Measurements from ENCODE around the gene CCDC187. TPM values are rescaled to one million over a fixed set of nuclear protein-coding genes. Genes with fewer than 3 reads are reported as not detected.

Gene CCDC187
- total RNA-seq, 2 donors from 2014 or later: 1.3 to 2.3 TPM

GRCh38 chr9:136331030-136331429, 27.1 kb upstream of the CCDC187 start:
- no peak for ATAC-seq
- WGBS, 2 donors: 83 to 90% methylated on average over 2 to 15 of the region's 15 CpGs
- no peak for TF ChIP-seq POLR2A (IDR thresholded peaks at IDR 0.05)
- H3K36me3 ChIP-seq (replicated peaks in 1 of 2; ENCODE audit: insufficient read depth in 1 of 2, low read depth in 2 of 2): no peaks in the 10 kb centered on the region
- H3K4me1 ChIP-seq: peaks cover 13% of the 10 kb centered on the region
- intact Hi-C loops (cut with DNase I): loop anchor here (5.0 kb wide), 1 partner anchor 36 kb away; no protein-coding TSS in a partner anchor
- H3K9me3 ChIP-seq: no peaks in the 10 kb centered on the region
- DNase-seq: no peak
- no peak overlapping the region for H3K4me3 ChIP-seq
- H3K27ac ChIP-seq: no peak overlapping the region
- no peaks in the 10 kb centered on the region for H3K27me3 ChIP-seq

- H3K4me1 ChIP-seq: peaks cover 13% of the 10 kb centered on the region
- H3K27ac ChIP-seq: no peak overlapping the region
- intact Hi-C loops (cut with DNase I): loop anchor here (5.0 kb wide), 1 partner anchor 37 kb away; no protein-coding TSS in a partner anchor
- TF ChIP-seq POLR2A (IDR thresholded peaks at IDR 0.05): no peak
- TF ChIP-seq, protein P1, sequence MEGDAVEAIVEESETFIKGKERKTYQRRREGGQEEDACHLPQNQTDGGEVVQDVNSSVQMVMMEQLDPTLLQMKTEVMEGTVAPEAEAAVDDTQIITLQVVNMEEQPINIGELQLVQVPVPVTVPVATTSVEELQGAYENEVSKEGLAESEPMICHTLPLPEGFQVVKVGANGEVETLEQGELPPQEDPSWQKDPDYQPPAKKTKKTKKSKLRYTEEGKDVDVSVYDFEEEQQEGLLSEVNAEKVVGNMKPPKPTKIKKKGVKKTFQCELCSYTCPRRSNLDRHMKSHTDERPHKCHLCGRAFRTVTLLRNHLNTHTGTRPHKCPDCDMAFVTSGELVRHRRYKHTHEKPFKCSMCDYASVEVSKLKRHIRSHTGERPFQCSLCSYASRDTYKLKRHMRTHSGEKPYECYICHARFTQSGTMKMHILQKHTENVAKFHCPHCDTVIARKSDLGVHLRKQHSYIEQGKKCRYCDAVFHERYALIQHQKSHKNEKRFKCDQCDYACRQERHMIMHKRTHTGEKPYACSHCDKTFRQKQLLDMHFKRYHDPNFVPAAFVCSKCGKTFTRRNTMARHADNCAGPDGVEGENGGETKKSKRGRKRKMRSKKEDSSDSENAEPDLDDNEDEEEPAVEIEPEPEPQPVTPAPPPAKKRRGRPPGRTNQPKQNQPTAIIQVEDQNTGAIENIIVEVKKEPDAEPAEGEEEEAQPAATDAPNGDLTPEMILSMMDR (IDR thresholded peaks at IDR 0.05): no peak
- H3K9me3 ChIP-seq: no peaks in the 10 kb centered on the region
- ATAC-seq (no peak), DNase-seq (no peak)
- no peaks in the 10 kb centered on the region for H3K36me3 ChIP-seq (replicated peaks in 1 of 2; ENCODE audit: insufficient read depth in 1 of 2, low read depth in 2 of 2)
- no peak overlapping the region for H3K4me3 ChIP-seq
- H3K27me3 ChIP-seq: no peaks in the 10 kb centered on the region
- 77 to 88% methylated on average over 12 to 14 of the region's 14 CpGs for WGBS, 2 donors
These were observed 26.6 kb upstream of the CCDC187 start for GRCh38 chr9:136330406-136330990.

GRCh38 chr9:136329636-136330405, 25.9 kb upstream of the CCDC187 start:
- DNase-seq (no peak), ATAC-seq (no peak)
- H3K4me1 ChIP-seq: peaks cover 13% of the 10 kb centered on the region
- no peak overlapping the region for H3K27ac ChIP-seq
- intact Hi-C loops (cut with DNase I): loop anchor here (5.0 kb wide), 1 partner anchor 37 kb away; no protein-coding TSS in a partner anchor
- WGBS, 2 donors: 85 to 90% methylated on average over 16 to 23 of the region's 23 CpGs
- TF ChIP-seq, protein P1 (IDR thresholded peaks at IDR 0.05): no peak
- no peak for TF ChIP-seq POLR2A (IDR thresholded peaks at IDR 0.05)
- H3K27me3 ChIP-seq: no peaks in the 10 kb centered on the region
- no peaks in the 10 kb centered on the region for H3K36me3 ChIP-seq (replicated peaks in 1 of 2; ENCODE audit: insufficient read depth in 1 of 2, low read depth in 2 of 2)
- H3K9me3 ChIP-seq: no peaks in the 10 kb centered on the region
- no peak overlapping the region for H3K4me3 ChIP-seq

GRCh38 chr9:136329211-136329627, 25.3 kb upstream of the CCDC187 start:
- WGBS, 2 donors: 80 to 94% methylated on average over 3 to 19 of the region's 19 CpGs
- H3K36me3 ChIP-seq (replicated peaks in 1 of 2; ENCODE audit: insufficient read depth in 1 of 2, low read depth in 2 of 2): no peaks in the 10 kb centered on the region
- peaks cover 13% of the 10 kb centered on the region for H3K4me1 ChIP-seq
- intact Hi-C loops (cut with DNase I): no loop called here
- no peak overlapping the region for H3K27ac ChIP-seq
- H3K27me3 ChIP-seq: no peaks in the 10 kb centered on the region
- TF ChIP-seq, protein P1 (IDR thresholded peaks at IDR 0.05): no peak
- TF ChIP-seq POLR2A (IDR thresholded peaks at IDR 0.05): no peak
- H3K4me3 ChIP-seq: no peak overlapping the region
- ATAC-seq (no peak), DNase-seq (no peak)
- no peaks in the 10 kb centered on the region for H3K9me3 ChIP-seq

DNA sequence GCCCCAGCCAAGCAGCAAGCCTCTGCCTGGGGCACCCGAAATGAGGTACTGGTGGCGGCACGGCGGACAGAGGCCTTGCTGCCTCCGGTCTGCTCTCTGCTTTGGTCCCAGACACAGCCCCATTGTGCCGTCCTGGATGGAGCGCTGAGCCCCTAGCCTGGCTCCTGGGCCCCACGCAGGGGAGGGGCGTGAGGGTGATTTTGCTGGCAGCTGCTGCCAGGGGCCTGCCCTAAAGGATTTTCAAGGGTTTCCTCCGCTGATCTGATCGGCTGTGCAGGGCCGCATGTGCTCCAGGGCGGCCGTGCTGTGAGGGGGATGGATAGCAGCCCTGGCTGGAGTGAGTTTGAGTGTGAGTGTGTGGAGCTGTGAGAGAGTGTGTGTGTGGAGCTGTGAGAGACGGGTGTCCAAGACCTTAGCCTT, 24.7 kb upstream of the CCDC187 start:
- no peak for TF ChIP-seq POLR2A (IDR thresholded peaks at IDR 0.05)
- Histone ChIP-seq H3K27ac (no peak overlapping the region), H3K4me1 (peaks cover 13% of the 10 kb centered on the region), H3K9me3 (no peaks in the 10 kb centered on the region), H3K36me3 (replicated peaks in 1 of 2; ENCODE audit: insufficient read depth in 1 of 2, low read depth in 2 of 2) (no peaks in the 10 kb centered on the region), H3K27me3 (no peaks in the 10 kb centered on the region), H3K4me3 (no peak overlapping the region)
- intact Hi-C loops (cut with DNase I): no loop called here
- 48 to 78% methylated on average over 6 to 10 of the region's 15 CpGs for WGBS, 2 donors
- no peak for DNase-seq
- ATAC-seq: no peak

Measured in body of pancreas (tissue), 4 donors.